Midbrain (tissue), 1 donor: Measurements from ENCODE around the gene PNMA6E.

Source experiments
- DNase-seq: peaks from one replicate; lab custom pipeline; 2025; lab: John Stamatoyannopoulos, UW

Gene PNMA6E

GRCh38 chrX:153349952-153350351 lies 51.2 kb downstream of the PNMA6E start:
- DNase-seq: no peak

GRCh38 chrX:153348421-153348820 lies 52.7 kb downstream of the PNMA6E start:
- no peak for DNase-seq

GRCh38 chrX:153347530-153347929 lies 53.6 kb downstream of the PNMA6E start:
- no peak for DNase-seq
